Measurements from ENCODE around the gene ING3.
"Not testable (repeated sequence)": the region's sequence is repeated elsewhere in the genome, so short reads cannot be mapped to it uniquely, and the experiment has no call there.

Gene ING3

DNA sequence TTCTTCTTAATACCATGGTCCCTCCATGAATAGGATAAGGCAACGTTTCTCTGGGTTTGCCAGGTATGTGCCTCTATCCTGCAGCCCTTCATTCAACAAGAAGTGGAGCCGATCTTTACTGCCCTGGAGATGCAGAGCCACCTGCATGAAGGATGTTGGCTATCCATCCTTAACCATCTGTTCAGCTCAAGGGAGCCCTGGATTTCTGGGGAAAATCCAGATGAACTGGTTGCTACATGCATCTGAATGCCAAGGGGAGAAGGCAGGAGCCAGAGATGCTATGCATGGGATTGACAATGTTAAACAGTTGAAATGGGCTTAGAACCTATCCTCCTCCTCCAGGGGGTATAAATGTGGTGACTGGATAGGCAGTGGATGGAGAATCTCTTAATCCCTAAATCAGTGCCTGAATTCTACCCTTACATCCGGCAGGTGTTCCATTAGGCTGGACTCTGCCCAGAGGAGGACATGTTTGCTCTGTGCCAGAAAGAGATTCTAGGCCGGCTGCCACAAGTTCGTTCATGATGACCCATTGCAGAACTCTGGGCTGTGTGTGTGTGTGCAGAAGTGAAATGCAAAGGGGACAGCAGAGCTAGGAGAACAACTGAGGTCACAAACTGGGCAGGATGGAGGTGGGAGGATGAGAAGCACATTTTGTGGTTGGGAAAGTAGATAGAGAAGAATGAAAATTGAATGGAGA lies 53.6 kb downstream of the ING3 start:
- TF ChIP-seq JUND (IDR thresholded peaks at IDR 0.05; ENCODE audit: low read depth), result no peak
- DNase-seq (ENCODE audit: low read depth in 1 of 2, low spot score in 1 of 2), result no peak
- in situ Hi-C loops (cut with HindIII; ENCODE audit: low pct_unique_long_range_greater_than_20kb, low sequenced_read_pairs), result no loop called here

DNA sequence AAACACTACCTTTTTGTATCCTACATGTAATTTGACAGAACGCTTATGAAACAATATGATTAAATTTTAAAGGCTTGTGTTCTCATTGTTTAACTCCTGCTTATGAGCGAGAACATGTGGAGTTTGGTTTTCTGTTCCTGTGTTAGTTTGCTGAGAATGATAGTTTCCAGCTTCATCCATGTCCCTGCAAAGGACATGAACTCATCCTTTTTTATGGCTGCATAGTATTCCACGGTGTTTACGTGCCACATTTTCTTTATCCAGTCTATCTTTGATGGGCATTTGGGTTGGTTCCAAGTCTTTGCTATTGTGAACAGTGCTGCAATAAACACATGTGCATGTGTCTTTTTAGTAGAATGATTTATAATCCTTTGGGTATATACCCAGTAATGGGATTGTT lies 54.5 kb downstream of the ING3 start:
- in situ Hi-C loops (cut with HindIII; ENCODE audit: low pct_unique_long_range_greater_than_20kb, low sequenced_read_pairs), result not testable (repeated sequence)

DNA sequence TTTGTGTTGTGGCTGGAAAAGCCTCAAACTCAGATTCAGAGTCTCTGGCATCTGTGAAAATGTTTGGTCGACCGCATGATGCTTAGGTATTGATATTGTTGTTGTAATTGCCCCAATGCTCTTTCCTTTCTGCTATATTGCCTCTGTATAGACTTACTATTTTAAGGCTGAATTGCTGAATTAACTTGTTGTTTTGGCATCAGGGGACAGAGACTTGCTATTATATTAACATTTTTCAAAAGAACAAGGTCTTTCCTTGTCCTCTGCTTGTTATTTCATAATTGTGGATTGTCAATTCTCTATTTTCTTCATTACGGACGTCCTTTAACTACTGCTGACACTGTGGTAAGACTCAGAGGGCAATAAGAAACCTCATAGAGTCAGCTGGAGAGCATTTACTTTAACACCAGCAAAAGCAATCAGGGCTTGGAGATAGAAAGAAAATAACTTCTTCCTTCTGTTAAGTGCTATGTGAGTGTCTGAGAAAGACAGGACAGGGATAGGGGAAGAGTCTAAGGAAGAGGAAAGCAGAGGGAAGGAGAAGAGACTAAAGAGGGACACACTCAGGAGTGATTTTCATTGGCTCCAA lies 55.5 kb downstream of the ING3 start:
- no peak for TF ChIP-seq JUND (IDR thresholded peaks at IDR 0.05; ENCODE audit: low read depth)
- no peak for DNase-seq (ENCODE audit: low read depth in 1 of 2, low spot score in 1 of 2)
- in situ Hi-C loops (cut with HindIII; ENCODE audit: low pct_unique_long_range_greater_than_20kb, low sequenced_read_pairs), result no loop called here

More for the DNA sequence above, 54.5 kb downstream of the ING3 start:
- not testable (repeated sequence) for DNase-seq (ENCODE audit: low read depth in 1 of 2, low spot score in 1 of 2)

DNA sequence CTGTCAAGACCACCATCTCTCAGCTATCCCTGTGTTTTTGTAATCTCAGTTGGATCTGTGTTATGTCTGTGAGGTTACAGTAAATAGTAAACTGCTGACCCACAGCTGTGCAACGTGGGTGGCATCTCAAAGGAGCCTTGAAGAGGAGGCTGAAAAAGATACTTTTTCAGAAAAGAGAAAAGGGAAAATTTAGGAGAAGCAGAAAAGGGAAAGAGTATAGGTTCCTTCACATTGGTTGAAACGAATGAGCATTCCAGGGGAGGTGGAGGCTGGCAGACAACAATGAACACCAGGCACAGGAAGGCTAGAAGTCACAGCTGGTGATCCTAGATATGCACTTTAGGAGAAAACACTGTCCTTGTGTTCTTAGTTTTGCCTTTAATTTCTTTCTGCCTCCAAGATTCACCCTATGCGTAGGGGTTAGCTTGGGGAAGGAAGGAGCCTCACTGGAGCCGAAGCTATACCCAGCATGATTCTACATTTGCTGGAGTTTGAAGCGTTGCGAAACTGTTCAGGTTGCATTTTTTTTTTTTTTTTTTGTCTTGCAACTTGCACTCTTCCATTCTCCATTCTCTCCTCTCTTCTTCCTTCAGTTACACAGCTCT lies 56.2 kb downstream of the ING3 start:
- no peak for TF ChIP-seq JUND (IDR thresholded peaks at IDR 0.05; ENCODE audit: low read depth)
- in situ Hi-C loops (cut with HindIII; ENCODE audit: low pct_unique_long_range_greater_than_20kb, low sequenced_read_pairs), result no loop called here
- no peak for DNase-seq (ENCODE audit: low read depth in 1 of 2, low spot score in 1 of 2)

DNA sequence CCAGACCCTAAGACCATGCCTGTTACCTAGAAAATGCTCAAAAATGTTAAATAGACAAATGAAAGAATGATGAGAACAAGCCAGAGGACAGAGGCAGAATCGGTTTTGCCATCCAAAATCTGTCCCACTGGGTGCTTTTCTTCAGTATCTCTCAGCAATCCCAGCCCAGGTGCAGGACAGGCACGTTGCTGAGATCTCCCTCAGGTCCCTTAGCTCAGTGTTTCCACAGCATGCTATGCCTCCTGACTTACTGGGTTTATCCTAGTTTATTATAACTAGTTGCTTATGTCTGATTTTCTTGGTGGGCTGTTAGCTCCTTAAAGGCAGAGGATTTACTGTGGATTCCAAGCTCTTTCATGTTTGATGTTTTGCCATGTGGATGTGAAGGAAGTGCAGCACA lies 58.2 kb downstream of the ING3 start:
- in situ Hi-C loops (cut with HindIII; ENCODE audit: low pct_unique_long_range_greater_than_20kb, low sequenced_read_pairs), result no loop called here
- TF ChIP-seq JUND (IDR thresholded peaks at IDR 0.05; ENCODE audit: low read depth), result no peak
- no peak for DNase-seq (ENCODE audit: low read depth in 1 of 2, low spot score in 1 of 2)

DNA sequence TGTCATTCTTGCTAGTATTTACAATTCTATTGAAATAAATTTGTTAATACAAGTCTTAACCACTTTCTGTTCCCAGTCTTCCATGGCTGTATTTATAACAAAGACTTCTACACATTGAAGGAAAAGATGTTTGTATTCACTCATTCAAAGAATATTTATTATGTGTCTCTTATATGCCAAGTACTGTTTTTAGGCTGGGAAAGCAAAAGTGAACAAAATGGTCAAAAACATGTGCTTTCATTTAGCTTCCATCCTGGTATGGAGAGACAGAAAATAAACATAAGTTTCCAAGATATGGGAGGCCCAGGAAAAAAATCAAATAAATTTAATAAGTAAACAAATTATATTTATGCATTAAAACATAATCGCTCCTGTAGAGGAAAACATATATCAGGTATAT lies 60.8 kb downstream of the ING3 start:
- no peak for TF ChIP-seq JUND (IDR thresholded peaks at IDR 0.05; ENCODE audit: low read depth)
- in situ Hi-C loops (cut with HindIII; ENCODE audit: low pct_unique_long_range_greater_than_20kb, low sequenced_read_pairs), result no loop called here
- DNase-seq (ENCODE audit: low read depth in 1 of 2, low spot score in 1 of 2), result no peak

DNA sequence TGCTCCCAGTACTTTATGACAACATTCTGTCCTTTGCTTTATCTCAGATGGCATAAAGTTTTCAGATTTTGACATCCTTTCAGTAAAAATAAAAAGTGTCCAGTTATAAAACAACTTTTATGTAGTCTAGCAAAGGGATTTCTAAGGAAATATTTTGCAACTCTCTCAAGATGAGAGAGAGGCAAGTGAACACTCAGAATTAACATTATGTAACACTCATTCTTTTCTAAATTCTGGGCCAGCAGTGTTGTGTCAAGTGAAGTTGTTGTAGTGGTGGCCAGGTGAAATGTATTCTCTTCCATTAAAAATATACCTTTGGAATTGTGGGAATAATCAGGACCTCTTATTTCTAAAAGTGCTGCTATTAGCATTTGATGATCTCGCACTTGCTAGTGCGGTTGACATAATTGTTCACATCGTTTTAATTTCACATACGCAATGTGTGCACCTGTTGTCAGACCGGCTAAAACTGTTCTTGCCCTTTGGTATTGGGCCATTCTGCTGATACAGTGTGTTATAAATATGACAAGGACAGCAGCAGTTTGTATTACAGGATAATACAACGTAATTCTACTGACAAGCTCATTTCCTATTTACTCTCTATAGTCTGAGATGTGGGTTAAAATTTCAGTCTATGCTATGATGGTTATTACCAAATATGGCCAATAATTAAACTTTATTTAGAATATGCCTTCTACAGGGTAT lies 61.7 kb downstream of the ING3 start:
- no peak for TF ChIP-seq JUND (IDR thresholded peaks at IDR 0.05; ENCODE audit: low read depth)
- no peak for DNase-seq (ENCODE audit: low read depth in 1 of 2, low spot score in 1 of 2)
- in situ Hi-C loops (cut with HindIII; ENCODE audit: low pct_unique_long_range_greater_than_20kb, low sequenced_read_pairs), result no loop called here

DNA sequence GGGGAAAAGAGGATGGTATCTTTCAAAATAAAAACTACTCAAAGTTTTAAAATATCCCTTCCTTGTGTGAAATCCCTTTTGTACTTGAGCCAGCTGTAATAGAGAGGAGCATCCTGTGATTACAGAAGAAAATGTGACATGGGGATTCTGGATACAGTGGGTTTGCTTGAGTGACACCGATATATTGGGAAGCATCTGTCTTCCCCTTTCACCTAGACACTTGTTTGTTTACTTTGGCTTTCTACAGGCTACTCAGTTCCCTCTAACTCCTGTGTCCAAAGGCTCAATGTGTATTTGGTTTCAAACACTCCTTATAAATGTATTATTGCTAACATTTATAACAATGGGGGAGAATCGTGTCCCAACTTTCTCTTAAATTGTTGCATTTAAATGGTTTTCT lies 62.3 kb downstream of the ING3 start:
- in situ Hi-C loops (cut with HindIII; ENCODE audit: low pct_unique_long_range_greater_than_20kb, low sequenced_read_pairs), result no loop called here
- no peak for TF ChIP-seq JUND (IDR thresholded peaks at IDR 0.05; ENCODE audit: low read depth)
- DNase-seq (ENCODE audit: low read depth in 1 of 2, low spot score in 1 of 2), result no peak

DNA sequence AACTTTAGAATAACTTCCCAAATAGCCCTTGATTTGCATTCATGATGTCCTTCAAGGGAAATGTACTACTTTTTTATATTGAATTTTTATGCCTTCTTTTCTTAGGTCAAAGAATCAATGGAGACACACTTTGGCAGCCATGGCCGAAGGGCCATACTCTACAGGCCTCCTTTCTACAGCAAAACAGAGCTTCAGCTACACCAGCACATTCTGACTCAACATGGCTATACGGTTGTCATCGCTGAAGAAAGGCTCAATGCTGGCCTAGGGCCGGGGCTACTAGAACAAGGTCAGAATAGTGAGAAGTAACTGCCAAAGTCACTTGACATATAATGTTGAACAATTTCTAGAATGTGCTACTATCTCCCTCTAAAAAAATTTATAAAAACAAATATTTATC lies 65.0 kb downstream of the ING3 start:
- TF ChIP-seq JUND (IDR thresholded peaks at IDR 0.05; ENCODE audit: low read depth), result no peak
- DNase-seq (ENCODE audit: low read depth in 1 of 2, low spot score in 1 of 2), result no peak
- in situ Hi-C loops (cut with HindIII; ENCODE audit: low pct_unique_long_range_greater_than_20kb, low sequenced_read_pairs), result no loop called here

DNA sequence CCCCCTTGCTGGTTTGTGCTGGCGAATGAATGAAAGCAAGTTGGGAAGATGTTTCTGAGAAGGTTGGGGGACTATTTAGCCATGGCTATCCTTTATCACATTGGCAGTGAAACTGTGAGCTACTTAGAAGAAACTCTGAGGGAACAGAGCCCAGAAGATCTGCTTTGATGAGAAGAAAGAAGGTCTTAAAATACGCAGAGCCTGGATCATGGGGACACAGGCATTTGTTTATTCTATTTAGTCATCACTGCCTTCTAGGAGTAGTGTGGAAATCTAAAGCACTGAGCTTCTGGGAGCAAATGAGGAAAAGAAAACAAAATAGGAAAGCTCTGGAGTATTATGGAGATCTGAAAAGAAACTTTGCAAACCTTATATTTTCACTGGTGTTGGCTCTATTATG lies 66.4 kb downstream of the ING3 start:
- in situ Hi-C loops (cut with HindIII; ENCODE audit: low pct_unique_long_range_greater_than_20kb, low sequenced_read_pairs), result no loop called here
- DNase-seq (ENCODE audit: low read depth in 1 of 2, low spot score in 1 of 2), result no peak

DNA sequence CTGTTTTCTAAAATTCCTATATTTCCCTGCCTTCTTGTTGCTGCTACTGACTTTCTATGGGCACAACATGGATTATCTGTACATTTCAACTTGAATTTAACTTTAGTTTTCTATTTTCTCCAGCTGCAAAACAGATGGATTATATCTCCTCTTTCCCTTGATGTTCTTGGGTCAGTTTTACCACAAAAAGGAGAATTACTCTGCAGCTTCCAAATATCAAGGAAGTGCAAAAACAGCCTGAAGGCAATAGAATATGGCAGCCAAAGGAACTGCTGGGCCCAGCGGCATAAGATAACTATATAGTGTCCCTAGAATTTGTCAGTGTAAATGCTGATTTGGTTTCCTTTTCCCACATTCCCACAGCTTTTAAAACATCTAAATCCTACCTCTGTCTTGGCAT lies 67.0 kb downstream of the ING3 start:
- no peak for DNase-seq (ENCODE audit: low read depth in 1 of 2, low spot score in 1 of 2)
- in situ Hi-C loops (cut with HindIII; ENCODE audit: low pct_unique_long_range_greater_than_20kb, low sequenced_read_pairs), result no loop called here
- TF ChIP-seq JUND (IDR thresholded peaks at IDR 0.05; ENCODE audit: low read depth), result no peak

More for the DNA sequence above, 66.4 kb downstream of the ING3 start:
- no peak for TF ChIP-seq JUND (IDR thresholded peaks at IDR 0.05; ENCODE audit: low read depth)

DNA sequence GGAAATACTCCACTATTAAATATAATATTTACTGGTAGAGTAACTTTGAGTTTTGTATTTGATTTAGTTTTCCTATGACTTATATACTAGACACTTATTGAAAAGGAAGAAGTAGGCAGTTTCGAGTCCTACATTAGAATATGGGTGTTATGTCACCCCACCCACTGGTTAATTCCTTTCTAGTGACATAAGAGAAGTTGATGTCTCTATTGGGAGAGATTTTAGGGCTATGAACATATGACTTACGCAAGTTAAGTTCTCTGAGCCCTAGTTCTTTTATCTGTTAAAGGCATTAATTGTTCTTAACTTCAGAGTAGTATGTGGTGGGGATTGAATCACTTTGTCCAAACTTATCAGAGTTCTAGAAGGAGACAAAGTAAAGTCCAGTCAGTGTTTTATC lies 68.4 kb downstream of the ING3 start:
- TF ChIP-seq JUND (IDR thresholded peaks at IDR 0.05; ENCODE audit: low read depth), result no peak

More for the DNA sequence above, 68.4 kb downstream of the ING3 start:
- in situ Hi-C loops (cut with HindIII; ENCODE audit: low pct_unique_long_range_greater_than_20kb, low sequenced_read_pairs), result no loop called here
- DNase-seq (ENCODE audit: low read depth in 1 of 2, low spot score in 1 of 2), result no peak
